OCI-M1 (cell line): ENCODE measurements around the gene MARVELD3.

Experiments
- DNase-seq: peaks from one replicate; lab custom pipeline; 2025; lab: John Stamatoyannopoulos, UW

MARVELD3 gene

GRCh38 chr16:71622088-71622487, 3.9 kb upstream of the MARVELD3 start:
- no peak for DNase-seq

- DNase-seq = no peak
Observed at GRCh38 chr16:71623597-71623996, 2.4 kb upstream of the MARVELD3 start.

GRCh38 chr16:71625113-71625850, 702 bp upstream of the MARVELD3 start:
- no peak for DNase-seq

- no peak for DNase-seq
Observed at GRCh38 chr16:71626858-71627213, 852 bp downstream of the MARVELD3 start.

- DNase-seq = no peak
Observed at GRCh38 chr16:71627731-71628181, 1.8 kb downstream of the MARVELD3 start.

- no peak for DNase-seq
Observed at GRCh38 chr16:71628810-71629209, 2.8 kb downstream of the MARVELD3 start.

- DNase-seq = no peak
Observed at GRCh38 chr16:71629278-71630016, 3.5 kb downstream of the MARVELD3 start.

- no peak for DNase-seq
Observed at GRCh38 chr16:71630808-71631207, 4.8 kb downstream of the MARVELD3 start.

- DNase-seq = no peak
Observed at GRCh38 chr16:71631776-71632175, 5.8 kb downstream of the MARVELD3 start.

- DNase-seq = peak; percentile 8
Observed at GRCh38 chr16:71635632-71636031, 9.6 kb downstream of the MARVELD3 start.

GRCh38 chr16:71637398-71637797, 11.4 kb downstream of the MARVELD3 start:
- no peak for DNase-seq

GRCh38 chr16:71645450-71645849, 19.5 kb downstream of the MARVELD3 start:
- peak; percentile 24 for DNase-seq

GRCh38 chr16:71647391-71647790, 21.4 kb downstream of the MARVELD3 start:
- DNase-seq = no peak

GRCh38 chr16:71648162-71648561, 22.2 kb downstream of the MARVELD3 start:
- DNase-seq = no peak

- DNase-seq = peak; percentile 29
Observed at GRCh38 chr16:71648921-71649320, 22.9 kb downstream of the MARVELD3 start.

- DNase-seq = no peak
Observed at GRCh38 chr16:71649704-71650103, 23.7 kb downstream of the MARVELD3 start.

- DNase-seq = peak; percentile 62
Observed at GRCh38 chr16:71658771-71659170, 32.8 kb downstream of the MARVELD3 start.

- DNase-seq = no peak
Observed at GRCh38 chr16:71659471-71659870, 33.5 kb downstream of the MARVELD3 start.

GRCh38 chr16:71666264-71666663, 40.3 kb downstream of the MARVELD3 start:
- no peak for DNase-seq

- DNase-seq = no peak
Observed at GRCh38 chr16:71666928-71667707, 41.1 kb downstream of the MARVELD3 start.

- DNase-seq = no peak
Observed at GRCh38 chr16:71669926-71670536, 44.0 kb downstream of the MARVELD3 start.

GRCh38 chr16:71670537-71670936, 44.6 kb downstream of the MARVELD3 start:
- DNase-seq = no peak
